ENCODE results near the gene TDP1. TPM values are rescaled to one million over a fixed set of nuclear protein-coding genes. Genes with fewer than 3 reads are reported as not detected.

TDP1 gene
- total RNA-seq, 1 donor from 2014 or later: 17.9 TPM

GRCh38 chr14:90042496-90043252 is 86.9 kb downstream of the TDP1 start:
- Mint-ChIP-seq H3K9me3 (ENCODE audit: unreplicated experiment) (peaks cover 4% of the 10 kb centered on the region), H3K27ac (ENCODE audit: unreplicated experiment) (no peak overlapping the region), H3K4me3 (ENCODE audit: unreplicated experiment) (no peak overlapping the region), H3K36me3 (ENCODE audit: unreplicated experiment) (peaks cover 14% of the 10 kb centered on the region), H3K27me3 (ENCODE audit: unreplicated experiment) (no peaks in the 10 kb centered on the region), H3K4me1 (ENCODE audit: unreplicated experiment) (no peaks in the 10 kb centered on the region)
- TF ChIP-seq, protein P1, sequence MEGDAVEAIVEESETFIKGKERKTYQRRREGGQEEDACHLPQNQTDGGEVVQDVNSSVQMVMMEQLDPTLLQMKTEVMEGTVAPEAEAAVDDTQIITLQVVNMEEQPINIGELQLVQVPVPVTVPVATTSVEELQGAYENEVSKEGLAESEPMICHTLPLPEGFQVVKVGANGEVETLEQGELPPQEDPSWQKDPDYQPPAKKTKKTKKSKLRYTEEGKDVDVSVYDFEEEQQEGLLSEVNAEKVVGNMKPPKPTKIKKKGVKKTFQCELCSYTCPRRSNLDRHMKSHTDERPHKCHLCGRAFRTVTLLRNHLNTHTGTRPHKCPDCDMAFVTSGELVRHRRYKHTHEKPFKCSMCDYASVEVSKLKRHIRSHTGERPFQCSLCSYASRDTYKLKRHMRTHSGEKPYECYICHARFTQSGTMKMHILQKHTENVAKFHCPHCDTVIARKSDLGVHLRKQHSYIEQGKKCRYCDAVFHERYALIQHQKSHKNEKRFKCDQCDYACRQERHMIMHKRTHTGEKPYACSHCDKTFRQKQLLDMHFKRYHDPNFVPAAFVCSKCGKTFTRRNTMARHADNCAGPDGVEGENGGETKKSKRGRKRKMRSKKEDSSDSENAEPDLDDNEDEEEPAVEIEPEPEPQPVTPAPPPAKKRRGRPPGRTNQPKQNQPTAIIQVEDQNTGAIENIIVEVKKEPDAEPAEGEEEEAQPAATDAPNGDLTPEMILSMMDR (IDR thresholded peaks at IDR 0.05): no peak
- DNase-seq (ENCODE audit: extremely low spot score, unreplicated experiment): no peak

GRCh38 chr14:90045616-90046015 is 89.9 kb downstream of the TDP1 start:
- H3K4me3 Mint-ChIP-seq (ENCODE audit: unreplicated experiment): no peak overlapping the region
- DNase-seq (ENCODE audit: extremely low spot score, unreplicated experiment): no peak
- no peak overlapping the region for H3K27ac Mint-ChIP-seq (ENCODE audit: unreplicated experiment)
- H3K27me3 Mint-ChIP-seq (ENCODE audit: unreplicated experiment): no peaks in the 10 kb centered on the region
- H3K4me1 Mint-ChIP-seq (ENCODE audit: unreplicated experiment): no peaks in the 10 kb centered on the region
- H3K9me3 Mint-ChIP-seq (ENCODE audit: unreplicated experiment): no peaks in the 10 kb centered on the region
- peaks cover 11% of the 10 kb centered on the region for H3K36me3 Mint-ChIP-seq (ENCODE audit: unreplicated experiment)
- TF ChIP-seq, protein P1 (IDR thresholded peaks at IDR 0.05): no peak

- H3K27me3 Mint-ChIP-seq (ENCODE audit: unreplicated experiment): peaks cover 37% of the 10 kb centered on the region
- H3K9me3 Mint-ChIP-seq (ENCODE audit: unreplicated experiment): no peaks in the 10 kb centered on the region
- peaks cover 2% of the 10 kb centered on the region for H3K36me3 Mint-ChIP-seq (ENCODE audit: unreplicated experiment)
- no peak overlapping the region for H3K4me3 Mint-ChIP-seq (ENCODE audit: unreplicated experiment)
- no peak for DNase-seq (ENCODE audit: extremely low spot score, unreplicated experiment)
- no peaks in the 10 kb centered on the region for H3K4me1 Mint-ChIP-seq (ENCODE audit: unreplicated experiment)
- TF ChIP-seq, protein P1 (IDR thresholded peaks at IDR 0.05): no peak
- H3K27ac Mint-ChIP-seq (ENCODE audit: unreplicated experiment): no peak overlapping the region
Measured at GRCh38 chr14:90049390-90049789, 93.7 kb downstream of the TDP1 start.

DNA sequence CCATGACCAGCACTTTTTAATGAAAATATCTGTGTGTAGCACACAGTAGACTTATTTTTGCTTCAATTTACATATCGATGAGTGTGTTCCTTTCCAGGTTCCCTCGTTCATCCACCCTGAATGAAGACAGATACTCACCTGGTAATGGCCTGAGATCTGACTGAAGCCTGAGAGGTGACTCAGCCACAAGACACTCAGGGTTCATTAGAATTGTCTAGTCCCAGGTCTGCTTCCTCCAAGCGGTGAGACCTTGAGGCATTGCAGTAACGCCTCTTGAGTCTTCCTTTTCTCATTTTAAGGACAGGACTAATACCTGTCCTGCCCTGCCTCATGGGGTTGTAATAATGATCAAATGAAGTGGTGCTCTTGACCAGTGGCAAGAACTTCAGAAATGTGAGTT is 94.5 kb downstream of the TDP1 start:
- no peaks in the 10 kb centered on the region for H3K4me1 Mint-ChIP-seq (ENCODE audit: unreplicated experiment)
- H3K36me3 Mint-ChIP-seq (ENCODE audit: unreplicated experiment): no peaks in the 10 kb centered on the region
- H3K27me3 Mint-ChIP-seq (ENCODE audit: unreplicated experiment): peaks cover 46% of the 10 kb centered on the region
- no peak overlapping the region for H3K4me3 Mint-ChIP-seq (ENCODE audit: unreplicated experiment)
- no peak overlapping the region for H3K27ac Mint-ChIP-seq (ENCODE audit: unreplicated experiment)
- DNase-seq (ENCODE audit: extremely low spot score, unreplicated experiment): no peak
- no peaks in the 10 kb centered on the region for H3K9me3 Mint-ChIP-seq (ENCODE audit: unreplicated experiment)
- TF ChIP-seq, protein P1 (IDR thresholded peaks at IDR 0.05): no peak

GRCh38 chr14:90053044-90053443 is 97.3 kb downstream of the TDP1 start:
- TF ChIP-seq, protein P1 (IDR thresholded peaks at IDR 0.05): no peak
- Mint-ChIP-seq H3K27me3 (ENCODE audit: unreplicated experiment) (peaks cover 71% of the 10 kb centered on the region), H3K27ac (ENCODE audit: unreplicated experiment) (no peak overlapping the region), H3K9me3 (ENCODE audit: unreplicated experiment) (no peaks in the 10 kb centered on the region), H3K4me3 (ENCODE audit: unreplicated experiment) (no peak overlapping the region), H3K4me1 (ENCODE audit: unreplicated experiment) (no peaks in the 10 kb centered on the region), H3K36me3 (ENCODE audit: unreplicated experiment) (no peaks in the 10 kb centered on the region)
- DNase-seq (ENCODE audit: extremely low spot score, unreplicated experiment): no peak

Data from osteocyte (in vitro differentiated cells).